Measurements from ENCODE around the gene MDM1. TPM values are rescaled to one million over a fixed set of nuclear protein-coding genes. Genes with fewer than 3 reads are reported as not detected.

Gene MDM1
- polyA plus RNA-seq, 3 donors = 6.7 to 10.9 (median 10.3) TPM

DNA sequence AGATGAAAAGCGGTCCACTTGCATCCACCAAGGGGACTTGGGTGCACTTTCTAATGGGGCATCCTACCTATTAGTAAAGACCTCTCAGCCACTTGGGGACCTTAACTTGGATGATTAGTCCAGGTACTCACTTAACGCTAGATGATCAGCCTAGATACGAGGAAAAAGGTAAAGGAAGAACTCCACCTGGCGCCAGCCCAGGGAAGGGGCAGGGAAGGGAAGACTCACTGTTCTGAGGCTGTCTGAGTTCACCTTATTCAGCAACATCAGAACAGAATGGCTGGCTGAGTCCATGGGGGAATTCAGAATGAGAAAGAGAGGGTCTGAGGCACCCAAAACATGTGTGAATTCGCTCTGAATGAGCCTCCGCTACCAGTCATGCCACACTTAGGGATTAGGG lies 85.8 kb downstream of the MDM1 start:
- Mint-ChIP-seq H3K4me3 (no peak overlapping the region), H3K27ac (no peak overlapping the region), H3K27me3 (ENCODE audit: low read depth in 3 of 3) (peaks cover 0 to 1% (median 0%) of the 10 kb centered on the region in 3 donors), H3K36me3 (no peaks in the 10 kb centered on the region), H3K9me3 (no peaks in the 10 kb centered on the region), H3K4me1 (peaks cover under 1% of the 10 kb centered on the region)
- Histone ChIP-seq H3K9me3 (replicated peaks in 1 of 2; ENCODE audit: control insufficient read depth in 1 of 2, insufficient read depth in 1 of 2, low read length in 2 of 2) (no peaks in the 10 kb centered on the region), H3K27me3 (ENCODE audit: control insufficient read depth in 2 of 2, insufficient read depth in 2 of 2, low read length in 2 of 2) (no peaks in the 10 kb centered on the region), H3K9ac (ENCODE audit: insufficient read depth, low read length, poor library complexity, severe bottlenecking) (no peak overlapping the region), H3K27ac (ENCODE audit: low read depth in 1 of 2, low read length in 2 of 2) (no peak overlapping the region), H3K79me2 (ENCODE audit: insufficient read depth, low read length) (no peaks in the 10 kb centered on the region), H2AFZ (ENCODE audit: insufficient read depth, low read depth, low read length, poor library complexity, severe bottlenecking) (no peak overlapping the region), H3K4me1 (ENCODE audit: control insufficient read depth in 1 of 2, insufficient read depth in 2 of 2, low read length in 2 of 2) (peaks cover 0 to 3% of the 10 kb centered on the region in 2 donors), H3K4me3 (replicated peaks in 1 of 3; ENCODE audit: low read depth in 2 of 3, low read length in 3 of 3) (no peak overlapping the region), H4K20me1 (ENCODE audit: insufficient read depth, low read length) (no peaks in the 10 kb centered on the region), H3K4me2 (replicated peaks; ENCODE audit: extremely low read depth, low read length, poor library complexity, severe bottlenecking) (no peak overlapping the region), H3K36me3 (replicated peaks in 1 of 2; ENCODE audit: control insufficient read depth in 1 of 2, insufficient read depth in 2 of 2, low read length in 2 of 2) (no peaks in the 10 kb centered on the region)
- no peak for DNase-seq
- intact Hi-C loops (cut with micrococcal nuclease) = no loop called here
- 100% methylated on average over 3 of the region's 6 CpGs for WGBS (ENCODE audit: insufficient coverage)
- TF ChIP-seq, protein P1, sequence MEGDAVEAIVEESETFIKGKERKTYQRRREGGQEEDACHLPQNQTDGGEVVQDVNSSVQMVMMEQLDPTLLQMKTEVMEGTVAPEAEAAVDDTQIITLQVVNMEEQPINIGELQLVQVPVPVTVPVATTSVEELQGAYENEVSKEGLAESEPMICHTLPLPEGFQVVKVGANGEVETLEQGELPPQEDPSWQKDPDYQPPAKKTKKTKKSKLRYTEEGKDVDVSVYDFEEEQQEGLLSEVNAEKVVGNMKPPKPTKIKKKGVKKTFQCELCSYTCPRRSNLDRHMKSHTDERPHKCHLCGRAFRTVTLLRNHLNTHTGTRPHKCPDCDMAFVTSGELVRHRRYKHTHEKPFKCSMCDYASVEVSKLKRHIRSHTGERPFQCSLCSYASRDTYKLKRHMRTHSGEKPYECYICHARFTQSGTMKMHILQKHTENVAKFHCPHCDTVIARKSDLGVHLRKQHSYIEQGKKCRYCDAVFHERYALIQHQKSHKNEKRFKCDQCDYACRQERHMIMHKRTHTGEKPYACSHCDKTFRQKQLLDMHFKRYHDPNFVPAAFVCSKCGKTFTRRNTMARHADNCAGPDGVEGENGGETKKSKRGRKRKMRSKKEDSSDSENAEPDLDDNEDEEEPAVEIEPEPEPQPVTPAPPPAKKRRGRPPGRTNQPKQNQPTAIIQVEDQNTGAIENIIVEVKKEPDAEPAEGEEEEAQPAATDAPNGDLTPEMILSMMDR (IDR thresholded peaks at IDR 0.05) = no peak

DNA sequence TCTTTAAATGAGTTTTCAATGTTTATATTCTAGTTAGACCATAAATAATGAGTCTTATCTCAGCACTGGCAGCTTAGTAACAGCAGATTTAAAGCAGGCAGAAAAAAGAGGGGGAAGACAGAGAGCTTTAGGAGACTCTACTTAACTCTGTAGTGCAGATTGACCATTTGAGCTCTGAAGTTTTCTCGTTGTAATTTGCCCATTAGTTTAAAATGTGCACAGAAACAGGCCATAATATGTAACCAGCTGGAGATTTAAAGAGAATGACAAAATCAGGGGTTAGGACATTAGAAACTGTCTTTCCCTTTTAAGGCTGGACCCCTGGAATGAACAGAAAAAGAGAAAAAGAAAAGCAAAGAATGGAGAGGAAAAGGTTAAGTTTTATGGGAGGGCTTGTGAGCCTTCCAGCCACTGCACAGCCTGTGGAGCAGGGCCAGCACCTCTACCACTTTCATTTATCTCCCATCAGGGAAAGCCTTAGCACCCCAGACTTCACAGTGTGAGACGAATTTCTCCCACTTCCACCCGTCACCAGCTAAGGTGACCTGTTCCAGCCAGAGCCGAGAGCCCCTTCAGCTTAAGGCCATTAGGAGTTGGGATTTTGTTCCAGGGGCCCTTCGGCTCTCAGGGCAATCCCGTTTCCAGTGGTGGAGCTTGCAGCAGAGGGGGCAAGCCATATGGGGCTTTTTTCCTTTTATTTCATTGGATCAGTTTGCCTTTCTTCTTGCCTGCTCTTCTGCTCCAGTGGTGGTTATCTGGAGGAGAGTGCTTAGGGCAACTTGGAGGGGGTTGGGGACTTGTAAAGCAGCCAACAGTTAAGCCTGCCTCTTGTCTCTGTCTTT lies 86.8 kb downstream of the MDM1 start:
- H3K4me2 ChIP-seq (replicated peaks; ENCODE audit: extremely low read depth, low read length, poor library complexity, severe bottlenecking) = no peak overlapping the region
- 90% methylated on average over 2 of the region's 6 CpGs for WGBS (ENCODE audit: insufficient coverage)
- no peak overlapping the region for H3K27ac ChIP-seq (ENCODE audit: low read depth in 1 of 2, low read length in 2 of 2)
- peaks cover 3 to 9% of the 10 kb centered on the region in 2 donors for H3K4me1 ChIP-seq (ENCODE audit: control insufficient read depth in 1 of 2, insufficient read depth in 2 of 2, low read length in 2 of 2)
- H3K4me3 ChIP-seq (replicated peaks in 1 of 3; ENCODE audit: low read depth in 2 of 3, low read length in 3 of 3) = no peak overlapping the region
- Mint-ChIP-seq H3K9me3 (no peaks in the 10 kb centered on the region), H3K36me3 (no peaks in the 10 kb centered on the region), H3K27ac (no peak overlapping the region), H3K4me1 (peaks cover 9% of the 10 kb centered on the region), H3K4me3 (no peak overlapping the region), H3K27me3 (ENCODE audit: low read depth in 3 of 3) (peaks cover 0 to 1% (median 0%) of the 10 kb centered on the region in 3 donors)
- no peak for DNase-seq
- TF ChIP-seq, protein P1 (IDR thresholded peaks at IDR 0.05) = no peak
- H4K20me1 ChIP-seq (ENCODE audit: insufficient read depth, low read length) = no peaks in the 10 kb centered on the region
- no peaks in the 10 kb centered on the region for H3K27me3 ChIP-seq (ENCODE audit: control insufficient read depth in 2 of 2, insufficient read depth in 2 of 2, low read length in 2 of 2)
- no peaks in the 10 kb centered on the region for H3K79me2 ChIP-seq (ENCODE audit: insufficient read depth, low read length)
- no peaks in the 10 kb centered on the region for H3K36me3 ChIP-seq (replicated peaks in 1 of 2; ENCODE audit: control insufficient read depth in 1 of 2, insufficient read depth in 2 of 2, low read length in 2 of 2)
- peak overlapping the region; percentile 18 for H2AFZ ChIP-seq (ENCODE audit: insufficient read depth, low read depth, low read length, poor library complexity, severe bottlenecking)
- no peak overlapping the region for H3K9ac ChIP-seq (ENCODE audit: insufficient read depth, low read length, poor library complexity, severe bottlenecking)
- no peaks in the 10 kb centered on the region for H3K9me3 ChIP-seq (replicated peaks in 1 of 2; ENCODE audit: control insufficient read depth in 1 of 2, insufficient read depth in 1 of 2, low read length in 2 of 2)
- intact Hi-C loops (cut with micrococcal nuclease) = no loop called here

Other genes with a start within 250 kb of the MDM1 start
- gene IFNG, start 172.6 kb downstream of the MDM1 start, polyA plus RNA-seq = not detected
- not detected for gene IL26, start 106.6 kb downstream of the MDM1 start, polyA plus RNA-seq
- not detected for gene IL22, start 78.8 kb downstream of the MDM1 start, polyA plus RNA-seq

Data from CD14-positive monocyte (primary cell).